Measurements from ENCODE around the gene SHISA7.
"Not testable (repeated sequence)": the region's sequence is repeated elsewhere in the genome, so short reads cannot be mapped to it uniquely, and the experiment has no call there.

The SHISA7 gene

GRCh38 chr19:55462722-55463121 lies 19.6 kb upstream of the SHISA7 start:
- DNase-seq = no peak

- DNase-seq = peak; percentile 56
Observed at GRCh38 chr19:55461974-55462626, 19.0 kb upstream of the SHISA7 start.

- peak; percentile 100 for DNase-seq
Observed at GRCh38 chr19:55461259-55461973, 18.3 kb upstream of the SHISA7 start, which contains the start of gene ISOC2. ISOC2 (minus strand) TSS chr19:55461642; CDS start chr19:55456486, 5,156 bp downstream.

- peak; percentile 69 for DNase-seq
Observed at GRCh38 chr19:55460670-55461258, 17.7 kb upstream of the SHISA7 start.

- DNase-seq = no peak
Observed at GRCh38 chr19:55459950-55460657, 17.0 kb upstream of the SHISA7 start.

- no peak for DNase-seq
Observed at GRCh38 chr19:55459551-55459949, 16.4 kb upstream of the SHISA7 start.

GRCh38 chr19:55457683-55458457 lies 14.8 kb upstream of the SHISA7 start:
- no peak for DNase-seq

- no peak for DNase-seq
Observed at GRCh38 chr19:55456347-55456746, 13.2 kb upstream of the SHISA7 start.

GRCh38 chr19:55455576-55456235 lies 12.6 kb upstream of the SHISA7 start:
- no peak for DNase-seq

GRCh38 chr19:55454787-55455243 lies 11.7 kb upstream of the SHISA7 start:
- DNase-seq = peak; percentile 70

GRCh38 chr19:55453511-55454260 lies 10.6 kb upstream of the SHISA7 start:
- no peak for DNase-seq

GRCh38 chr19:55452749-55453346 lies 9.7 kb upstream of the SHISA7 start:
- DNase-seq = peak; percentile 48

GRCh38 chr19:55451965-55452748 lies 9.1 kb upstream of the SHISA7 start:
- DNase-seq = no peak

- DNase-seq = no peak
Observed at GRCh38 chr19:55451163-55451964, 8.3 kb upstream of the SHISA7 start.

GRCh38 chr19:55449469-55449868 lies 6.4 kb upstream of the SHISA7 start:
- DNase-seq = no peak

GRCh38 chr19:55448175-55448490 lies 5.0 kb upstream of the SHISA7 start:
- DNase-seq = not testable (repeated sequence)

- peak; percentile 28 for DNase-seq
Observed at GRCh38 chr19:55447421-55448174, 4.5 kb upstream of the SHISA7 start.

- DNase-seq = no peak
Observed at GRCh38 chr19:55446060-55446459, 3.0 kb upstream of the SHISA7 start.
